ENCODE data around the gene NPPA. TPM values are rescaled to one million over a fixed set of nuclear protein-coding genes. Genes with fewer than 3 reads are reported as not detected.
A peak's percentile ranks its signal among the peaks of the same experiment; 100 is the strongest.

The NPPA gene
- total and polyA plus RNA-seq, 5 experiments from 2014 or later = not detected

GRCh38 chr1:11880911-11881748 lies 33.5 kb upstream of the NPPA start:
- Mint-ChIP-seq H3K4me1 (peaks cover 0 to 5% (median 0%) of the 10 kb centered on the region in 4 donors), H3K27ac (peak overlapping the region in 1 of 10 donors; percentile 33), H3K4me3 (no peak overlapping the region), H3K27me3 (peaks cover 5 to 33% (median 13%) of the 10 kb centered on the region in 5 donors), H3K9me3 (no peaks in the 10 kb centered on the region), H3K36me3 (no peaks in the 10 kb centered on the region)
- DNase-seq (no peak), ATAC-seq (no peak)
- POLR2A ChIA-PET = no interaction called here

DNA sequence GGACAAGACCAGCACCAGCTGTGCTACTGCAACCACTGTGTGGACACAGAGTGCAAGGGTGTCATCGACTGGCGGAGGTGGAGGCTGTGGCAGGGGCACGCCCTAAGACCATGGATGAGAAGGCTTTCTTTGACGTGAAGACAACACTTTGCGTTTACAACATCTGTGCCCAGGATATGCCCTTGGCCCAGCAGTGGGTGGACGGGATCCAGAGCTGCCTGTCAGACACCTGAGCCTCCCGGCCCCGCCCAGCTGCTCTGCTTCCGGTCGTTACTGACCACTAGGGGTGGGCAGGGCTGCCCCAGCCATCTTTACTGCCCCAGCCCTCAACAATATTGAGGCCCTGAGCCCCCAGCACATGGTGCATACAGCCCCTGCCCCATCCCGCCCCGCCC lies 32.6 kb upstream of the NPPA start:
- H3K4me3 Mint-ChIP-seq = no peak overlapping the region
- no peaks in the 10 kb centered on the region for H3K9me3 Mint-ChIP-seq
- DNase-seq (no peak), ATAC-seq (no peak)
- POLR2A ChIA-PET = interaction anchor here (0.6 kb wide), 1 partner anchor 10 kb away, joined by 6 read pairs; no protein-coding TSS in a partner anchor
- H3K36me3 Mint-ChIP-seq = no peaks in the 10 kb centered on the region
- H3K27me3 Mint-ChIP-seq = peaks cover 5 to 27% (median 15%) of the 10 kb centered on the region in 5 donors
- peaks cover 0 to 5% (median 0%) of the 10 kb centered on the region in 4 donors for H3K4me1 Mint-ChIP-seq
- no peak overlapping the region for H3K27ac Mint-ChIP-seq

- Mint-ChIP-seq H3K27me3 (peaks cover 5 to 27% (median 16%) of the 10 kb centered on the region in 5 donors), H3K4me1 (peaks cover 0 to 5% (median 0%) of the 10 kb centered on the region in 4 donors), H3K36me3 (no peaks in the 10 kb centered on the region), H3K27ac (no peak overlapping the region), H3K4me3 (no peak overlapping the region), H3K9me3 (no peaks in the 10 kb centered on the region)
- no peak for ATAC-seq
- POLR2A ChIA-PET = interaction anchor here (0.6 kb wide), 1 partner anchor 11 kb away, joined by 6 read pairs; no protein-coding TSS in a partner anchor
- DNase-seq = no peak
These were observed 32.0 kb upstream of the NPPA start for GRCh38 chr1:11879311-11880180.

DNA sequence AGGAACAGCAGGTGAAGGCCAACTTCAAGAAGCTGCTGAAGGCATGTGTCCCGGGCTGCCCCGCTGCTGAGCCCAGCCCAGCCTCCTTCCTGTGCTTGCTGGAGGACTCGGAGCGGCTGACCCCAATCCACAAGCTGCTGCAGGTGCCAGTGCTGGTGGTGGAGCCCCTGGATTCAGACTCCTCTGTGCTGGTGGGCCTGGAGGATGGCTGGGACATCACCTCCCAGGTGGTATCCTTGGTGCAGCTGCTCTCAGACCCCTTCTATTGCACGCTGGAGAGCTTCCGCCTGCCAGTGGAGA lies 31.3 kb upstream of the NPPA start:
- no peaks in the 10 kb centered on the region for H3K36me3 Mint-ChIP-seq
- POLR2A ChIA-PET = no interaction called here
- no peak overlapping the region for H3K27ac Mint-ChIP-seq
- DNase-seq (no peak), ATAC-seq (no peak)
- H3K4me1 Mint-ChIP-seq = peaks cover 0 to 5% (median 0%) of the 10 kb centered on the region in 4 donors
- H3K27me3 Mint-ChIP-seq = peaks cover 8 to 34% (median 18%) of the 10 kb centered on the region in 5 donors
- H3K4me3 Mint-ChIP-seq = no peak overlapping the region
- no peaks in the 10 kb centered on the region for H3K9me3 Mint-ChIP-seq

DNA sequence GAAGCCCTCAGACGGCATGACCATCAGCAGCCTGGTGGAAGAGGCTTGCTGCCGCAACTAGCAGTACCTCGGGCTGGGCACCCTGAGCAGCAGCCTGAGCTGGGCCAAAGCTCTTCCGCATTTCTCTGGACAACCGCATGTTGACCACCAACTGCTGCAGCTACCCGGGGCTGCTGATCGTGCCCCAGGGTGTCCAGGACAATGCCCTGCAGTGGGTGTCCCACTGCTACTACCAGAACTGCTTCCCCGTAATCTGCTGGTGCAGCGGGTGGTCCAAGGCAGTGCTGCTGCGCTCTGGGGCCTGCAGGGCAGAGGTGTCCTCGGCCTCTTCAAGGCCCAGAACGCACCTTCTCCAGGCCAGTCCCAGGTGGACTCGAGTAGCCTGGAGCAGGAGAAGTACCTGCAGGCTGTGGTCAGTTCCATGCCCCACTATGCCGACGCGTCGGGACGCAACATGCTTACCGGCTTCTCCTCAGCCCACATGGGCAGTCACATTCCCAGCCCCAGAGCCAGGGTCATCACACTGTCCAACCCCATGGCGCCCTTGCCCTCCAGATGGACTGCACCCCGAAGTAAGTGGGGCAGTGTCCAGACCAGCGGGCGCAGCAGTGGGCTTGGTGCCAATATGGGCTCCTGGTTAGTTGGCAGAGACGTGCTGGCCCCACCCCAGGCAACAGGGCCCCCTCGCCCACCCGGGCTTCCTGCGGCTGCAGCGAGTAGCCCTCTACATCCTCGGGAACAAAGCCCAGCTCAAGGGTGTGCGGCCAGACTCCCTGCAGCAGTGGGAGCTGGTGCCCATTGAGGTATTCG lies 30.7 kb upstream of the NPPA start:
- no peak for ATAC-seq
- Mint-ChIP-seq H3K4me3 (no peak overlapping the region), H3K9me3 (no peaks in the 10 kb centered on the region), H3K4me1 (peaks cover 0 to 5% (median 0%) of the 10 kb centered on the region in 4 donors), H3K27ac (no peak overlapping the region), H3K27me3 (peaks cover 9 to 36% (median 20%) of the 10 kb centered on the region in 5 donors), H3K36me3 (no peaks in the 10 kb centered on the region)
- POLR2A ChIA-PET = no interaction called here
- no peak for DNase-seq

DNA sequence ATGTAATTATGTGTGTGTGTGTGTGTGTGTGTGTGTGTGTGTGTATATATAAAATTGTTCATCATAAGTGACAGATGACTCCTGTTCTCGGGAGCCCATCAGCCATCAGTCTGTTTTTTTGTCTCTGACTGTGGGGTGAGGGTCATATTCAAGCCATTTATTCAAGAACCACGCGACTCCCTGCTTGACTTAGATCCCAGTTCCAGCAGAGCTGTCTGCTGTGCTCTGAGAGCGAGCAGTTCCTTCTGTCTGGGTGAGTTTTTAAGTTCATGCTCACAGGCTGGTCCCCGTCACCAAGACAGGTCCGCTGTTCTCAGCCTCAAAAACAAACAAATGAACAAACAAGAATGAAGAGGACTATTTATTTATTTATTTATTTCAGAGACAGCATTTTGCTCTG lies 29.5 kb upstream of the NPPA start:
- no peaks in the 10 kb centered on the region for H3K9me3 Mint-ChIP-seq
- H3K4me1 Mint-ChIP-seq = no peaks in the 10 kb centered on the region
- DNase-seq (no peak), ATAC-seq (no peak)
- no peak overlapping the region for H3K4me3 Mint-ChIP-seq
- no peaks in the 10 kb centered on the region for H3K36me3 Mint-ChIP-seq
- no peak overlapping the region for H3K27ac Mint-ChIP-seq
- POLR2A ChIA-PET = no interaction called here
- peaks cover 7 to 25% (median 20%) of the 10 kb centered on the region in 5 donors for H3K27me3 Mint-ChIP-seq

DNA sequence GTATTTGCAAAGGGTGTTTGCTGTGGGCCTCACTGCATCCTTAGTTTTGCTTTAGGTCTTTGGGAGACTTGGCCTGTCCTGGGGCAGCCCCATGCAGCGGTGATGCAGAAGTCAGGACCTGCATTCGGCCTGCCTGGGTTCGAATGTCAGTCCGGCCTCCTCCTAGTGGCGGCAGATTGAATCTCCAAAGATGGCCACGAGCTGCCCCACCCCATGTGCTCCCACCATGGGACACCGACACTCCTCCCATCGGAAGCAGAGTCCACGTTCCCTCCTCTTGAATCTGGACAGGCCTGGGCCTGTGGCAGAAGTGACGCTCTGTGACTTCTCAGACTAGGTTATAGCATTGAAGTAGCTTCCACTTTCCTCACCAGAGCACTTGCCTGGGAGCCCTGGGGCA lies 27.5 kb upstream of the NPPA start:
- ATAC-seq (no peak), DNase-seq (no peak)
- Mint-ChIP-seq H3K27me3 (peaks cover 12 to 25% (median 17%) of the 10 kb centered on the region in 5 donors), H3K36me3 (no peaks in the 10 kb centered on the region), H3K4me1 (no peaks in the 10 kb centered on the region), H3K4me3 (no peak overlapping the region), H3K9me3 (no peaks in the 10 kb centered on the region), H3K27ac (no peak overlapping the region)
- POLR2A ChIA-PET = no interaction called here

GRCh38 chr1:11874624-11875023 lies 27.0 kb upstream of the NPPA start:
- POLR2A ChIA-PET = no interaction called here
- Mint-ChIP-seq H3K9me3 (no peaks in the 10 kb centered on the region), H3K27me3 (peaks cover 12 to 28% (median 19%) of the 10 kb centered on the region in 5 donors), H3K27ac (peak overlapping the region in 1 of 10 donors; percentile 15), H3K4me3 (no peak overlapping the region), H3K36me3 (no peaks in the 10 kb centered on the region), H3K4me1 (no peaks in the 10 kb centered on the region)
- no peak for ATAC-seq
- DNase-seq = no peak

DNA sequence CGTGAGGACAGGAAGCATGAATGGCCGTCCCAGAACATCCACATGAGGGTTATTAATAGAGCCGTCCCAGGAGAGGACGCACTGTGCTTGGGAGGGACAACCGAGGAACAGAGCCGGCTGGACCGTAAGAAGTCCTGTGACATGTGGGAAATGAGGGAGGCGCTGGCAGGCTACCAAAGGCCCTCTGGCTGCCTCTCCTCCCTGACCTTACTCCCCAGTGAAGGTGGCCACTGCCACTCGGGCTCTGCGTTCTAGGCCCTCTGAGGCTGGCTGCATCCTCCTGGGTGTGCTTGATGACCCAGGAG lies 26.6 kb upstream of the NPPA start:
- POLR2A ChIA-PET = no interaction called here
- H3K27ac Mint-ChIP-seq = peak overlapping the region in 1 of 10 donors; percentile 15
- H3K36me3 Mint-ChIP-seq = no peaks in the 10 kb centered on the region
- H3K9me3 Mint-ChIP-seq = no peaks in the 10 kb centered on the region
- DNase-seq (no peak), ATAC-seq (no peak)
- peaks cover 12 to 28% (median 22%) of the 10 kb centered on the region in 5 donors for H3K27me3 Mint-ChIP-seq
- no peak overlapping the region for H3K4me3 Mint-ChIP-seq
- no peaks in the 10 kb centered on the region for H3K4me1 Mint-ChIP-seq

DNA sequence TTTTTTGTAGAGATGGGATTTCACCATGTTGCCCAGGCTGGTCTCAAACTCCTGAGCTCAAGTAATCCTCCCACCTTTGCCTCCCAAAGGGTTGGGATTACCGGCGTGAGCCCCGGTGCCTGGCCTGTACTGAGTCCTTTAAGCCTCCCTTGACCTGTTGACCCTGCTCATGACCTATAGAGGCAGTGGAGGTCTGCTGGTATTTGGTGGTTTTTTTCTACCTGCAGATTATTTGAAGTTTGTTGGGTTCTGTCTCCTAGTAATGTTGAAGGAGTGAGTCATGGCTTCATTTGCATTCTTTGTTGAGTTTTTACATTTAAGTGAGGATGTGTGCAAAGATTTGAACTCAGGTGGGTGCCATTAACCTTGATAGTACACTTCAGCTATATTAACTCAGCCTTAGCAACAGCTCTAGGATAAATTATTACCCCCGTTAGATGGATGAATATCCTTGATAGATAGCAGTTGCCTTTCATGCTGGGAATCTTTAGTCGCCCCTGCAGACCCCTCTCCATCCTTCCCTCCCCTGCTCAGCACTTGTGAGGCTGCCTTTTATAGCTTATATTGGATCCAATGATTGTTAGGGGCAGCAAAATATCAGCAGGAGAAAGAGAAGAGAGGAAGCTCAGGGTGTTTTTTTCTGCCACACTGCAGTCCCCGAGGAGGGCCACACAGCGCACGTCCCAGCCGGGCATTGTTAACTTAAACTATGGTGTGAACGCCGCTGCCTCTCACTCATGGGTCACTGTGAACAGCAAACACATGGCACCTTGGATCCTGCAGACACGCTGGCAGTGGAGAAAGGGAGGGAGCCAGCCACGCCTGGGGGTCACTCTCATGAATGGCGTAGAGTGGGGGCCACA lies 26.0 kb upstream of the NPPA start:
- Mint-ChIP-seq H3K27me3 (peaks cover 12 to 30% (median 18%) of the 10 kb centered on the region in 5 donors), H3K36me3 (no peaks in the 10 kb centered on the region), H3K9me3 (no peaks in the 10 kb centered on the region), H3K4me3 (no peak overlapping the region), H3K27ac (no peak overlapping the region), H3K4me1 (no peaks in the 10 kb centered on the region)
- ATAC-seq (no peak), DNase-seq (no peak)
- POLR2A ChIA-PET = no interaction called here

DNA sequence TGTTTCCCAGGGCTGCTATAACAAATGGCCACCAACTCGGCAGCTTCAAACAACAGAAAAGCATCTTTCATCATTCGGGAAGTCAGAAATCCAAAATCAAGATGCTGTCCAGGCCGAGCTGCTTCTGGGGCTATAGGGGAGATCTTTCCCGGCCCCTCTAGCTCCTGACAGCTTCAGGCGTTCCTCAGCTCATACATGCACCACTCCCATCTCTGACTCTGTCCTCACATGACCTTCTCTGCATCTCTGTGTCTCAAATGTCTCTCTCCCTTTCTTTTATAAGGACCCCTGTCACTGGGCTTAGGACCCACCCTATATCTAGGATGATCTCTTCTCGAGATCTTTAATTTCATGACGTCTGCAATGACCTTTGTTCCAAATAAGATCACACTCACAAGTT lies 25.0 kb upstream of the NPPA start:
- peaks cover 12 to 28% (median 18%) of the 10 kb centered on the region in 5 donors for H3K27me3 Mint-ChIP-seq
- H3K27ac Mint-ChIP-seq = no peak overlapping the region
- POLR2A ChIA-PET = no interaction called here
- ATAC-seq = no peak
- DNase-seq = no peak
- H3K4me3 Mint-ChIP-seq = no peak overlapping the region
- H3K36me3 Mint-ChIP-seq = no peaks in the 10 kb centered on the region
- H3K4me1 Mint-ChIP-seq = no peaks in the 10 kb centered on the region
- H3K9me3 Mint-ChIP-seq = no peaks in the 10 kb centered on the region

GRCh38 chr1:11869650-11870207 lies 22.1 kb upstream of the NPPA start:
- POLR2A ChIA-PET = no interaction called here
- H3K4me1 Mint-ChIP-seq = no peaks in the 10 kb centered on the region
- H3K36me3 Mint-ChIP-seq = no peaks in the 10 kb centered on the region
- ATAC-seq (no peak), DNase-seq (no peak)
- H3K4me3 Mint-ChIP-seq = no peak overlapping the region
- peak overlapping the region in 1 of 10 donors; percentile 5 for H3K27ac Mint-ChIP-seq
- H3K9me3 Mint-ChIP-seq = no peaks in the 10 kb centered on the region
- H3K27me3 Mint-ChIP-seq = peaks cover 11 to 28% (median 14%) of the 10 kb centered on the region in 5 donors
